HG03520 (cell line): Measurements from ENCODE around the gene WDR46.

ENCODE experiments used
- ATAC-seq: cut with Tn5 transposase; IDR thresholded peaks from one replicate; pipeline ENCODE4 v1.9.1; 2021; ENCODE audit warnings: mild to moderate bottlenecking, moderate library complexity; ENCODE audit not compliant: unreplicated experiment

WDR46 gene

DNA sequence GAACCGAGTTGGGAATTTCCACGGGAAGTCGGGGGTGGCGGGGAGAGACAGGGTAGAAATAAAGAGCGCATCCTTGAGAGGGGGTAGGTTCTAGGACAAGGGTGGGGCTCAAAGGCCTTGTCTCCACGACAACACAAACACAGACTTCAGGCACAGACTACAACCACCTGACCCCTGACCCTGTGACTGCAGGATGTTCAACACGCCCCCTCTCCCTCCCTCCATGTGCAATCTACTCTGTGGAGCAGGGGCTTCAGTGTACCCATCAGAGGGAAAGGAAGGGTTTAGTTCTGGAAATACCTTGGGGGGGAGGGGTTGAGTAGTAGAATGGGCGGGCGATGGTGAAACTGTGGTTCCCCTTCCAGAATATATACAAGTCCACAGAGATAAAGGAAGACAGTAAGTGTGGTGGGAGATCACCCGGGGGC is 25.5 kb upstream of the WDR46 start:
- no peak for ATAC-seq

- peak; percentile 29 for ATAC-seq
Observed at GRCh38 chr6:33313709-33314514, 24.9 kb upstream of the WDR46 start, which contains the start of gene TAPBP. TSS of gene TAPBP (minus strand) at chr6:33314078. CDS start at chr6:33314041, 37 bp downstream.

- peak; percentile 1 for ATAC-seq
Observed at GRCh38 chr6:33313105-33313708, 24.2 kb upstream of the WDR46 start.

GRCh38 chr6:33312361-33313104 is 23.5 kb upstream of the WDR46 start:
- no peak for ATAC-seq

DNA sequence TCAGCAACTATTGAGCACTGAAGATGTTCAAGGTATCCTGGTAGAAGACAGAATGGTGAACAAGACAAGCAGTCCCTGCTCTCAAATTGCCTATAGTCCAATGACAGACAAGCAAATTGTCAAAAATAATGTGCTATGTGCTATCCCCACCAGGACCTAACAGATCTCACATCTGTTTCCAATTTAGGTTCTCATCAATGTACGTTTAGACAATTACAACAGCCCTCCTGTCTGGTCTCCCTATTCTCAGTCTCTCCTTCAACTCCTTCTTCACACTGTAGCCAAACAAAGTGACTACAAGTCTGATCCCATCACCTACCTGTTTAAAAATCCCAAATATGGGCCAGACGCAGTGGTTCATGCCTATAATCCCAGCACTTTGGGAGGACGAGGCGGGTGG is 17.3 kb upstream of the WDR46 start:
- no peak for ATAC-seq

- ATAC-seq, result no peak
Observed at GRCh38 chr6:33305052-33305451, 16.0 kb upstream of the WDR46 start.

DNA sequence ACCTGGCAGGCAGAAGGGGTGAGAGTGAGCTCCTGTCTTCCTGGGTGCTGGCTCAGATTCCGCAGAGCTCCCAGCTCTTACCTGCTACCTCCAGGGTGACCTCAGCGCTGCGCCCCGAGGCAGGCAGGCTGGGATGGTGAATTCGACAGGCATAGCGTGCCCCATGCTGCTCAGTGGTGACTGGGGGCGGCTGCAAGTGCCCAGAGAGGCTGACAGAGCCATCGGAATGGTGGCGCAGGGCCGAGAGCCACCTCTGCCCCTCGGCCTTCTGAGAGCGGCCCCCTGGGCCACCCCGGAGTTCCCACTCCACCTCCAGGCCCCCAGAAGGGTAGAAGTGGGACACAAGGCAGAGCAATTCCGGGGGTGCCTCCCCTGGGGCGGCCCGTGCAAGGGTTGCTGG is 15.2 kb upstream of the WDR46 start:
- ATAC-seq, result no peak

GRCh38 chr6:33301877-33302276 is 12.8 kb upstream of the WDR46 start:
- ATAC-seq, result no peak

- peak; percentile 65 for ATAC-seq
Observed at GRCh38 chr6:33299237-33299944, 10.4 kb upstream of the WDR46 start.

GRCh38 chr6:33298773-33299236 is 9.8 kb upstream of the WDR46 start, which contains the start of gene RGL2:
TSS of gene RGL2 (minus strand) at chr6:33298942. CDS start at chr6:33298610, 332 bp downstream.
- no peak for ATAC-seq

DNA sequence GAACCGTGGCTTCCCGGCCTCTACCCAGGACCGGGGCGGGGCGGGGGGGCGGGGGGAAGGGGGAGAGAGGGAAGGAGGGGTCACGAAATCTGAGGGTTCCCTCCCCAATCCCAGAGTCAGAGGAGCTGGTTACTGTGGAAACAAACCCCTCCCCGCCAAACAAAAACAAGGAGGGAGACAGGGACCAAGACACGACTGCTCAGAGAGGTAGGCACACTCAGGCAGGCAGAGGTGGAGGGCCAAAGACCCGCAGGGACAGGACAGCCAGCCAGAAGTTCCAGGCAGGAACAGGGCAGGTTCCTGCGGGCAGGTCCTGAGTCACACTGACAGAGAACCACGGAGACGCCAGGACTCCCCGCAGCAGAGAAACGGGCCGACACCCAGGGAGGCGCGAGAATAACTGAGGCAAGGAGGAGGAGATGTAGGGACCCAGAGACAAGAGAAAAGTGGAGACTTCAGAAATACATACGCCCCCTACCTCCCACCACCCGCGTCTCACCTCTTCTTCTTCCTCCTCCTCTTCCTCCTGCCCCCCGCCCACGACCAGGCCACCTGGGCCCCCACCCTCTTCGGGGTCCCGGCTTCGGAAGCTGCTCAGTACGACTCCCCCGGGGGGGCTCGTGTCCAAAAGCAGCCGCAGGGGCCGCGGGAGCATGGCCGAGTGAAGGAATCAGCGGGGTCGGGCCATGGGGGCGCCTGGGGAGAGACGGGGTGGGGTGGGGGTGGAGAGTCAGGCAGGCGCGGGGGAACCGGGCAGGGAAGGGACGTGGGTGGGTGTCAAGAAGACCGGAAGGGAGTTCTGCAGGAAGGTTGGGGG is 9.1 kb upstream of the WDR46 start:
- ATAC-seq, result no peak

GRCh38 chr6:33297406-33297955 is 8.4 kb upstream of the WDR46 start:
- no peak for ATAC-seq

GRCh38 chr6:33296797-33297405 is 7.9 kb upstream of the WDR46 start:
- no peak for ATAC-seq

DNA sequence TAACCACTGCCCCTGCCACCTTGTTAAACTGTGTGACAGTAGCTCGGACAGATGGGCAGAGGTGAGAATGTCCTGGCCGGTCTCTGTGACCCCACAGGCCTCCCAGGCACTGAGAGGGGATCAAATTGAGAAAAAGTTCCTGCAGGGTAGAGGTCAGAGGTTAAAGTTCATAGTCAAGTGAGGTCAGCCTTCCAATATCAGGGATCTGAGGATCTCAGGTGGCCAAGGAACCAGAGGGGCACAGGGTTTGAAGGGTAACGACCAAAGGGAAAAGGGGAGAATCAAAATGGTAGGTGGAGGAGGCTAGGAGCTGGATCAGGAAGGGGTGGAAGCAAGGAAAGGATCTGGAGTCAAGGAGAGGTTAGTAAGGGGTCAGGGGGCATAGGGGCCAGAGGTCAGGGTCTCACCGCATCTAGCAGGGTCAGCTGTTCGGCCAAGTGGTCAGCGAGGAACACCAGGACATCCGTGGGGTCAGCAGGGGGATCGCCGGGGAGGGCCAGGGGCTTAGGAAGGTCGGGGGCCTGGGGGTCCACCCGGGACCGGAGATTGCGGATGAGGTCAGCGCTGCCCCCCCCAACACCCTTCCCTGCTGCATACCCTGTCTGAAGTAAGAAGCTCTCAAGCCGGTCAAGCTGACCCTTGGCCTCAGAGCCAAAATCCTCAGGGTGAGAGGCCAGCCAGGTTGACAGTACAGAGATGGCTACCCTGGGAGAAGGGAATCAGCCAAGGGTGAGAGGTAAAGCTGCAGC is 6.8 kb upstream of the WDR46 start:
- no peak for ATAC-seq

GRCh38 chr6:33294086-33294823 is 5.2 kb upstream of the WDR46 start:
- no peak for ATAC-seq

DNA sequence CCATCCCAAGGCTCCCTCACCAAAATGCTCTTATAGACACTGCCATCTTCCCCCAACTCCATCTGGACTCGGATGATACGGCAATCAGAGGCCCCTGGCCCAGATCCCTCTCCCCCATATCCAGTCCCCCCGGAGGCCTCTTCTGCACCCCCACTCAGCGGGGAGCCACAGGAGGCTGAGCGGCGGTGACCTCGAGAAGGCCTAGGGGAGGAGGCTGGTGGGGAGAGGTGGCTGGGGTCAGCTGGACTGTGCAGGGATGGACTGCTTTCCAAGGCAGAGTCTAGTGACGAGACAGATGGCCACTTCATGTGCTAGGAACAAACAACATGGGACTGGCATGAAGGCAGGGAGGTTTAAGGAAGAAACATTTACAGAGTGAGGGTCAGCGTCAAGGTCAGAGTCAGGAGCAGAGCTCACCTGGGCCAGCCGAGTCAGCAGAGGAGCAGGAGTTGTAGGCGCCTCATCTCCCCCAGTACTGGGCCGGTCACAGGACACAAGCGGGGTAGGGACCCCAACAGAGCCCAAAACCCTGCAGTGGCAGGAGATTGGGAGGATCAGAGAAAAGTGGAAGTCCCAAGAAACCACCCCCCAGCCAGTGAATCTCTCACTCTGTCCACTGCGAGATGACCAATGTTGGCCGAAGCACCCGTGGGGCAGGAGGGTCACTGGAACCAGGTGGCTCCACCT is 4.1 kb upstream of the WDR46 start:
- ATAC-seq, result no peak

GRCh38 chr6:33290459-33290858 is 1.4 kb upstream of the WDR46 start:
- no peak for ATAC-seq
